CD14-positive monocyte (primary cell): ENCODE data around the gene IRF2. TPM values are rescaled to one million over a fixed set of nuclear protein-coding genes. Genes with fewer than 3 reads are reported as not detected.

Source experiments
- DNase-seq, 3 donors: peaks; one replicate each; pipeline ENCODE4 v3.0.0-alpha.2; 2011 to 2022
- H2AFZ ChIP-seq: 2 replicates; pipeline ENCODE4 v1.6.0; 2012; ENCODE audit warnings: mild to moderate bottlenecking, low read depth, low read length, inconsistent platforms; ENCODE audit not compliant: insufficient read depth, poor library complexity, severe bottlenecking
- H3K27ac ChIP-seq, 2 donors: 1 replicate in 1 of 2; 2 replicates in 1 of 2; pipeline ENCODE4 v1.5.1; 2012 to 2013; ENCODE audit warnings: low read length in 2 of 2, control low read depth in 1 of 2, inconsistent platforms in 1 of 2, low read depth in 1 of 2, mild to moderate bottlenecking in 1 of 2
- H3K27me3 ChIP-seq, 2 donors: one replicate each; pipeline versions ENCODE4 v1.6.0 to v1.6.1; 2011 to 2013; ENCODE audit warnings: low read length in 2 of 2; ENCODE audit not compliant: control insufficient read depth in 2 of 2, insufficient read depth in 2 of 2
- H3K36me3 ChIP-seq, 2 donors: replicated peaks in 1 of 2; 1 replicate in 1 of 2; 2 replicates in 1 of 2; pipeline versions ENCODE4 v1.5.1 to v1.6.1; 2012 to 2013; ENCODE audit warnings: low read length in 2 of 2, control low read depth in 1 of 2, inconsistent platforms in 1 of 2, mild to moderate bottlenecking in 1 of 2; ENCODE audit not compliant: insufficient read depth in 2 of 2, control insufficient read depth in 1 of 2
- H3K4me1 ChIP-seq, 2 donors: 1 replicate in 1 of 2; 2 replicates in 1 of 2; pipeline versions ENCODE4 v1.5.1 to v1.6.1; 2012 to 2013; ENCODE audit warnings: low read length in 2 of 2, control low read depth in 1 of 2, inconsistent platforms in 1 of 2, mild to moderate bottlenecking in 1 of 2, moderate library complexity in 1 of 2; ENCODE audit not compliant: insufficient read depth in 2 of 2, control insufficient read depth in 1 of 2
- H3K4me2 ChIP-seq: replicated peaks from 2 replicates; pipeline ENCODE3; 2012; ENCODE audit warnings: low read length, moderate library complexity, mild to moderate bottlenecking; ENCODE audit not compliant: poor library complexity, severe bottlenecking; ENCODE audit errors: extremely low read depth
- H3K4me3 ChIP-seq, 3 experiments: fragments of 200-600 bp in 1 of 3; sonication (generic) in 1 of 3; replicated peaks in 1 of 3; 1 replicate in 2 of 3; 2 replicates in 1 of 3; pipeline ENCODE4 v1.5.1; 2011 to 2013; ENCODE audit warnings: low read length in 3 of 3, mild to moderate bottlenecking in 3 of 3, control low read depth in 2 of 3, low read depth in 2 of 3, inconsistent platforms in 1 of 3, moderate library complexity in 1 of 3
- H3K79me2 ChIP-seq: 2 replicates; pipeline ENCODE4 v1.6.0; 2012; ENCODE audit warnings: mild to moderate bottlenecking, control low read depth, inconsistent platforms, low read length, moderate library complexity; ENCODE audit not compliant: insufficient read depth
- H3K9ac ChIP-seq: 2 replicates; pipeline ENCODE4 v1.6.0; 2017; ENCODE audit warnings: low read length, mild to moderate bottlenecking; ENCODE audit not compliant: insufficient read depth, poor library complexity, severe bottlenecking
- H3K9me3 ChIP-seq, 2 donors: replicated peaks in 1 of 2; 1 replicate in 1 of 2; 2 replicates in 1 of 2; pipeline versions ENCODE4 v1.5.1 to v1.6.1; 2012 to 2013; ENCODE audit warnings: low read length in 2 of 2, control low read depth in 1 of 2; ENCODE audit not compliant: control insufficient read depth in 1 of 2, insufficient read depth in 1 of 2
- H4K20me1 ChIP-seq: 2 replicates; pipeline ENCODE4 v1.6.0; 2012; ENCODE audit warnings: mild to moderate bottlenecking, low read length, control low read depth, moderate library complexity; ENCODE audit not compliant: insufficient read depth
- H3K27ac Mint-ChIP-seq, 7 donors: one replicate each; pipeline ENCODE4 v1.8.0; 2020; ENCODE audit warnings: mild to moderate bottlenecking in 7 of 7, mixed read lengths in 7 of 7, moderate library complexity in 6 of 7, inconsistent platforms in 2 of 7
- H3K27me3 Mint-ChIP-seq, 3 donors: one replicate each; pipeline ENCODE4 v1.8.0; 2021 to 2022; ENCODE audit warnings: low read depth in 3 of 3, mild to moderate bottlenecking in 3 of 3, mixed read lengths in 3 of 3, moderate library complexity in 3 of 3, inconsistent platforms in 1 of 3
- H3K36me3 Mint-ChIP-seq, 2 donors: one replicate each; pipeline ENCODE4 v1.8.0; 2020; ENCODE audit warnings: mixed read lengths in 2 of 2, inconsistent platforms in 1 of 2, mild to moderate bottlenecking in 1 of 2
- H3K4me1 Mint-ChIP-seq: one replicate; pipeline ENCODE4 v1.8.0; 2020; ENCODE audit warnings: mild to moderate bottlenecking, mixed read lengths
- H3K4me3 Mint-ChIP-seq, 2 donors: one replicate each; pipeline ENCODE4 v1.8.0; 2020; ENCODE audit warnings: mild to moderate bottlenecking in 2 of 2, mixed read lengths in 2 of 2, moderate library complexity in 1 of 2
- H3K9me3 Mint-ChIP-seq, 7 donors: one replicate each; pipeline ENCODE4 v1.8.0; 2020 to 2022; ENCODE audit warnings: mixed read lengths in 7 of 7, mild to moderate bottlenecking in 6 of 7, moderate library complexity in 6 of 7, inconsistent platforms in 2 of 7
- CTCF ChIP-seq: fragments of 200-600 bp; IDR thresholded peaks from one replicate; pipeline ENCODE4 v1.8.0; 2022; ENCODE audit warnings: antibody characterized with exemption, mild to moderate bottlenecking
- WGBS: methylation state at CpG from one replicate; pipeline ENCODE4 v1.1.5; 2013; ENCODE audit warnings: missing lambda C conversion rate; ENCODE audit not compliant: insufficient coverage; 5-methylcytosine and 5-hydroxymethylcytosine counted together
- intact Hi-C, 2 donors: fragments of 100-400 bp; cut with micrococcal nuclease; formaldehyde crosslinking; loops; one replicate each; pipeline versions ENCODE4 v1.15.0 to v1.15.1; 2023
- polyA plus RNA-seq, 3 donors: library from polyadenylated mRNA; depleted of rRNA in 1 of 3; unstranded in 2 of 3; stranded (reverse) in 1 of 3; fragments of 300-500 nt in 2 of 3; fragments of >200 nt in 1 of 3; fragmentation: Illumina TruSeq in 2 of 3; gene quantifications; 1 replicate in 2 of 3; 2 replicates in 1 of 3; pipeline ENCODE4 v1.2.3, GENCODE V29; 2012 to 2021

IRF2 gene
- polyA plus RNA-seq, 3 donors: 51.3 to 76.8 (median 56.1) TPM

GRCh38 chr4:184395451-184395917 lies 78.9 kb downstream of the IRF2 start:
- Histone ChIP-seq H2AFZ (no peak overlapping the region), H3K4me3 (no peak overlapping the region), H4K20me1 (no peaks in the 10 kb centered on the region), H3K27me3 (no peaks in the 10 kb centered on the region), H3K9ac (no peak overlapping the region), H3K79me2 (peaks cover 39% of the 10 kb centered on the region), H3K9me3 (no peaks in the 10 kb centered on the region), H3K4me1 (peaks cover 62 to 76% of the 10 kb centered on the region in 2 donors), H3K27ac (peak overlapping the region; percentile 58 to 92), H3K4me2 (peak overlapping the region; percentile 4), H3K36me3 (peaks cover 42 to 58% of the 10 kb centered on the region in 2 donors)
- DNase-seq: no peak
- no peak for TF ChIP-seq CTCF
- Mint-ChIP-seq H3K4me3 (no peak overlapping the region), H3K27me3 (no peaks in the 10 kb centered on the region), H3K27ac (peak overlapping the region; percentile 58 to 97 (median 96)), H3K4me1 (peaks cover 80% of the 10 kb centered on the region), H3K9me3 (peaks cover 0 to 3% (median 0%) of the 10 kb centered on the region in 7 donors), H3K36me3 (peaks cover 81 to 89% of the 10 kb centered on the region in 2 donors)
- intact Hi-C loops: no loop called here
- WGBS: 45% methylated on average over 6 of the region's 7 CpGs

- no peaks in the 10 kb centered on the region for H4K20me1 ChIP-seq
- no peaks in the 10 kb centered on the region for H3K27me3 ChIP-seq
- H3K9ac ChIP-seq: peak overlapping the region; percentile 61
- H3K79me2 ChIP-seq: peaks cover 37% of the 10 kb centered on the region
- H3K27ac ChIP-seq: peak overlapping the region; percentile 92 to 95
- Mint-ChIP-seq H3K4me1 (peaks cover 84% of the 10 kb centered on the region), H3K36me3 (peaks cover 84 to 92% of the 10 kb centered on the region in 2 donors), H3K9me3 (peaks cover 0 to 3% (median 0%) of the 10 kb centered on the region in 7 donors), H3K4me3 (peak overlapping the region; percentile 78 to 92), H3K27ac (peak overlapping the region; percentile 91 to 97 (median 96)), H3K27me3 (no peaks in the 10 kb centered on the region)
- intact Hi-C loops: loop anchor here in 1 of 2 donors (5.0 kb wide), 1 partner anchor 46 kb away; no protein-coding TSS in a partner anchor
- H3K4me3 ChIP-seq: peak overlapping the region; percentile 30 to 75 (median 39)
- no peak for TF ChIP-seq CTCF
- H2AFZ ChIP-seq: no peak overlapping the region
- peak; percentile 80 to 91 (median 87) for DNase-seq
- H3K4me2 ChIP-seq: peak overlapping the region; percentile 72
- H3K36me3 ChIP-seq: peaks cover 52 to 61% of the 10 kb centered on the region in 2 donors
- no peaks in the 10 kb centered on the region for H3K9me3 ChIP-seq
- WGBS: 24% methylated on average over 13 of the region's 17 CpGs
- peaks cover 58 to 75% of the 10 kb centered on the region in 2 donors for H3K4me1 ChIP-seq
Measured at GRCh38 chr4:184392748-184393559, 81.4 kb downstream of the IRF2 start.
